GM18507 (cell line): ENCODE data around the gene ST3GAL4.

Source experiments
- DNase-seq: peaks from one replicate; pipeline ENCODE4 v3.0.0; 2011; ENCODE audit warnings: low read depth; ENCODE audit not compliant: insufficient read length; ENCODE audit errors: extremely low spot score
- FAIRE-seq: peaks from 2 replicates; lab custom pipeline; 2011; peaks lifted over from hg19 to GRCh38; lab: Jason Lieb, UNC

The ST3GAL4 gene

DNA sequence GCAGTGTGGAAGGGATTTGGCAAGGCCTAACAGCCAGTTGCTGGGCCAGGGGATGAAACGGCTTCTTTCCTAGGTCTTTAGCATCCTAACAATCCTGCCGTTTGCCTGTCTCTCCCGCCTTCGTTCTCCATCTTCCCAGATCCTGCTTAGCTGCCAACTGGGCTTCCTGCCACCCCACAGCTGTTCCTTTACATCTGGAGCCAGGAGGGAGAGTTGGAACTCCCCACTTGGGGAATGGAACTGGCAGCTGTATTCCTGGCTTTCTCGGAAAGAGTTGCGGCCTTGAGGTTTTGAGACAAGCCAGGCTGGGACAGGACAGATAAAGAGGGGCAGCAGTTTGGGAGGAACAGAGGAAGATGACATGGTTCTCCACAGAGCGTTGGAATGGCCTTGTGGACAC, 59.6 kb downstream of the ST3GAL4 start:
- FAIRE-seq (no peak), DNase-seq (no peak)

DNA sequence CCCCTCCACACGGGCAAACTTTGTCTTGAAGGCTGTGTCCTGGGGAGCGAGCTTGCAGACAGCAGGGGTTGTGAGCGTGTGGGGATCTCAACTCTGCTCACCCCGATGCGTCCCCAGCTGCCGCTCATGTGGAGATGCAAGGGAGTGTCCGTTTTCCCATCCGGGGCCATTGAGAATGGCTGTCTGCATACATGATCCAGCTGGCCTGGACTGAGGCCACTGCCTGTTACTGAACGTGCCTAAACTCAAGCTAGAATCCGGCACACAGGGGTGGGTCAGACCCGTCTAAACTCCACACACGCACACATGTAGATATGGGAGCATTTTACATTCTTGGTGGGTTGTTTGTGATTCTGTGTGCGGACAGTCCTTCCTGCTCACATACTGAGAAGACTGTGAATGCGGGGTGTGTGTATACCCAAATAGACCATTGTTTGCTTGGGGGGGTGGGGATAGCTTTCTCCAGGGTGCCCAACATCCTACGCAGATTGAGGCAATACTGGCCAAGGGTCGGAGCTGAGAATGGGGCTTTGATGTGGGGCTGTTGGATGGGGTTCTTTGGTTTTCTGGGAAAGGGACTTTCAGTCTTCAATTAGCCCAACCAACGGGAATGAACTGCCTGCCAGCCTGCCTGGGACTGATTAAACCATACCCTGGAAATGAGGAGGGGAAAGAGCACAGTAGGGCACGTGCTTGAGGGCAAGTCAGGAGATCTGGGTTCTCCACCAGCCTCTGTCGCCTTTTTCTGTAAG, 60.4 kb downstream of the ST3GAL4 start:
- DNase-seq (no peak), FAIRE-seq (no peak)

DNA sequence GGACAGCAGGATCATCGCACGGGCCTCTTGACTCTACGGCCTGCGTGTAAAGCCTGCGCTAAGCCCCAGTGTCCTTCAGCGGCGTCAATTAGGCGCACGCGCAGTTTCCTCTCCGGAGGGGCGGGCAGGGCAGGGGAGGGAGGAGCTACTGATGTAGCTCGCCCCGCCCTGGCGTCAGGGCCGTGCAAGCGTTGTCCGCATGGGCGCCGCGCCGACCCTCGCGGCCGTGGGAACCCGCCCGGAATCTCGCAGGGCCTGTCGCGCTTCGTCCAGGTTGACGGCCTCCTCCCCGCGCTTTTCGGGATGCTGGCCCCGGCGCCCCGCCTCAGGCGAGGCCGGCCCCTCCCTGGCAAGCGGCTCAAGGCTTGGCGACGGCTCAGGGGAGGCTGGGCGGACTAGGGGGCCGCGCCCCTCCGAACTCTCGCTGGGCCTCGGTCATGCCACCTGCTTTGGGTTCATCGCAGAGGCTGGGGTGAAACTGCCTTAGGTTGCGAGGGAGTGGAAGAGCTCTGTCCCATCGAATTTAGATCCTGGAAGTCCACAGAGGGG, 61.1 kb downstream of the ST3GAL4 start:
- DNase-seq (peak; percentile 84), FAIRE-seq (peak; percentile 69)

DNA sequence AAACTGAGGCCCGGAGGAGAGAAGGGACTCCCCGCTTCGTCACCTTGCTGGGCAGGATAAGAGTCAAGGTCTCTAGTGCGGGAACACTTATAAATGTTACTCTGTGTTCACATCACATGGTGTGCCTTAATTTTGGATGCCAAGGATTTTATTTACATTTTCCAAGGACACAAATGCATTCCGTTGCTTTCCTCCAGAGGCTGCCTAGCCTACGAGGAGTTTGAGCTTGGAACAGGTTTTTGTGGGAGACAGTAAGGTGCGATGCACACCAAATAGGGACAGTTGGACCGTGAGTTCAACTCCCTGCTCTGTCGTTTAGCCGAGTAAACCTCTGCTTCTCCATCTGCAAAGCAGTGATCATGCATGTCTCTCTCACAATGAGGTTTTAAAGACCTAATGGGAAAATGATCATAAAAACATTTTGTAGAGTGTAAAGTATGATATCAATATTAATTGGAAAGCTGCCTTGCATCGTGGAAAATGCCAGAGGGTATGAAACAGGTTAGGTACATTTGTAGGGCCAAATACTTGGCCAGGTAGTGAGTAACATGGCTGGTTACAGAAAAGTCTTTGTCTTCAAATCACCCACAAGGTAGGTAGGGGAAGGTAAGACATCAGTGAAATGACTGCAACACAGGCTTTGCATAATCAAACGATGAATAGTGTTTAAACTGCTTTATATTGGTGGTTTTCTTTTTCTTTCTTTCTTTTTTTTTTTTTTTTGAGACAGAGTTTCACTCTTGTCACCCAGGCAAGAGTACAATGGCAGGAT, 61.8 kb downstream of the ST3GAL4 start:
- DNase-seq (no peak), FAIRE-seq (no peak)

DNA sequence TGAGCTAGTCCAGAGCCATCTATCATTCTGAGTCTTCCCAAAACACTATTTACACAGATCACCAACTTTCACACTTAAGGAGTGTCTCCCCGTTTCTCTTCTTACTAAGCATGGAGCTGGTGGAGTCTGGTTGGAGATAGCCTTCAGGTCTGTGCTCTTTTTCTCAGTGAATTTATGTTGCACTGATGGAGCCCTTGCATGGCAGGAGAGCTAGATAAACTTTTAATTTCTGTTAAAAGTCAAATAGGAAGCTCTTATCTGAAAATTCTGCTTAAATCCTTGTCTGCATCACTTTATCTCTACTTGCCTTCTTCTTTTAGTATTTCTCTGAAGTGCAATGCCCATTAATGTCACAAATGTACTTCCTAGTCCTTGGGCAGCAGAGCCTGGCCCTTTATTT, 63.4 kb downstream of the ST3GAL4 start:
- no peak for FAIRE-seq
- no peak for DNase-seq

DNA sequence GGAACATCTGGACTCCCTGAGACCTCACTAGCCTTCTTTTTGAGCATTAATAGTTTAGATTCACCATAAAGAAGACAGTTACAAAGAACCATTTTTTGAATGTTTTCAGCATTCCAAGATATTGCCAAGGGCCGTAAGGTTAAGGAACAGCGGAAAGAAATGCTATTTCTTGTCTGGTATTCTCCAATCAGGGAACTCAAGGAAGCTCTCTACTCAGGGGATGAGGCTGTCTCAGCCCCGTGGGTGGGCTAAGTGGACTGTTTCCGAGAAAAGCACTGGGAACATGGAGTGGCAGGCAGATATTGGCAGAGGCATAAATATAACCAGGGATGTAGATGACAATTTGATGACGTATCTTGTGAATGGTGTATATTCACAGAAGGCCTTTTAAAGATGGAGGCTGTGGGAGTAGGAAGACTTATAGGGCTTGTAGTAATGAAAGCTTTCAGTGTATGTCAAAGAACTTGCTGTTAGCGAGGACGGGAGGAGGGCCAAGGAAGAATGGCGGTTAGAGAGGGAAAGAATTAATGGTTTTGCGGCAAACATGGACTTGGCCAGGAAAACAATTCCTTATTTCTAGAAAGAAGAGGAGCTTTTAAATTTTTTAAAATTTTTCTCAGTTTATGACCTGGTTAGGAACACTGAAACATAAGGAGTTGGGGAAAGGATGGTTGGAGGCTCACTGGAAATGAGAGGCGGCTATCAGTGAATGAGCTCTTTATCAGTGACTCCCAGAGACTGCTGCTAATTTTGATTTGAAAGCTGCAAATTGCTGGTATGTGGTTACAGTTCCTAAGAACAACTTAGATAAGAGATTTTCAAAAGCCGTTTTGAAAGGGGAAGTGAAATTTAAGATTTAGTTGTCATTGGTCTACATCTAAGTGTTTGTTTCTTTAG, 64.6 kb downstream of the ST3GAL4 start:
- DNase-seq, result peak; percentile 50
- peak; percentile 85 for FAIRE-seq

DNA sequence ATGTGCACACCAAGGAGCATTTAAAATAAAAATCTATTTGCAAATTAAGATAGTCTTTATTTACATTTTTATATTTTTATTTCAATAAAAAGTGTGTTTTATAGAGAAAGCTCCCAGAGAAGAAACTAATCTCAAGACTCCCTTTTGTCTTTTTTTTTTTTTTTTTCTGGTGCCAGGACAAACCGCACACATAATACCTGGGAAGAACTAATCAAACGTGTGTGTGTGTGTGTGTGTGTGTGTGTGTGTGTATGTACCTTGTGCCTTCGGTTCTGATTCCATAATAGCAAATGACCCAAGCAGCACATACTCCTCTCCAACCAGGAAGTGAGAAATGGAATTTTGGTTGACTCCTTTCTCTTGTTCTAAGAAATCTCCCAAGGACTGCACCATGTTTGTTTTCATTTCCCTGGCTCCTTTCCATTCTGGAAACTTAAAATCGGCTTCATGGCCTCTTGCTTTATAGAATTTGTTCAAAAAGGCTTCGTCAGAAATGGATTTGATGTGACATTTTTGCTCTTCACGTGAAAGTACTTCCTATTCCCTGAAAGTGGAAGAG, 65.3 kb downstream of the ST3GAL4 start:
- peak; percentile 38 for FAIRE-seq
- DNase-seq, result no peak

DNA sequence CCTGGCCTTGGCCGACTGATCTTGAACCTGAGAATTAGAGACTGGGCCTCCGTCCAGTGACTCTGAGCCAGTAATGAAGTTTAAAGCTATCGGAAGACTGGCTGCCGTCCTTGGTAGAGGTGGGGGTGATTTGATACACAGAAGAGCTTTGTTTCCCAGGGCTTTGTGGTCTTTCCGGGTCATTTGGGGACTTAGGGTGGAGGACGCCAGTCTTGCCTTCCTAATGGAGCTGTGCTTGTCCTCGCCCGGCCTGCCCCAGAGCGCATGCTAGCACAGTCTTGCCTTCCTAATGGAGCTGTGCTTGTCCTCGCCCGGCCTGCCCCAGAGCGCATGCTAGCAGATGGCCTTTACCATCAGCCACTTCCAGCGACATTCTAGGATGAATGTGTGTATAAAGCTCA, 65.8 kb downstream of the ST3GAL4 start:
- no peak for FAIRE-seq

DNA sequence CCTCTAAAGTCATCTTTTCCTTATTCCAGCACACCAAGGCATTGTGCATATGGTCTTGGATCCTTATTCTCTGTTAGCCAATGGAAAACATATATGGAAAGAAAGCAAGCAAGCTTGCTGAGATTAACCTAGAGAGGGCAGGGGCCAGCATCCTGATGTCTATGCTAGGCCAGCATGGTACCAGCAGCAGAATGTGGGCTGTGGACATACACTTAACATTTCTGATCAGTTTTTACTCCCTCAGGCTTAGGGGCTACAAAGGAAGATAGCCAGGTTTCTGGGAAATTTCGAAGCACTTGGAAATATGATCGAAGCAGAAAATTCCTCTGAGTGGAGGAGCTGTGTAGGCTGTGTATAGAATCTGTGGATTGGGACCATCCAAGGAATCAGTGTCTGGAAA, 67.0 kb downstream of the ST3GAL4 start:
- no peak for FAIRE-seq
- DNase-seq, result no peak

More for the DNA sequence above, 65.8 kb downstream of the ST3GAL4 start:
- no peak for DNase-seq

DNA sequence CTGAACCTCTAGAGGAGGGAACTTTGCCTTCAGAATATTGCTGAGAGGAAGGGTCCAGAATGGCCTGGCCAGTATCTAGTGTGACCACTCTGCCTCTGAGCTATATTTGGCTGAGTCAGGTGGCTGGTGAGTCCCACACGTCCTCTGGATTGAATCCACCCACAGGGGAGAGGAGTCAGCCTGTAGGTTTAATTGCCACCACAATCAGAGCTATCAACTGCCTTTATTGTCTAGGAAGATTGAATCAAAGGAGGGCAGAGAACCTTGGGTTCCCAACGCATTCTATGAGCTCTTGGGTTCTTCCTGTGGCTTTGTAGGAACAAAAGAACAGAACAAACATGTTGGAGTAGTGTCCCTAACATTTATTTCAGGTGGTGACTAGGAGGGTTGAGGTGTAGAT, 67.7 kb downstream of the ST3GAL4 start:
- FAIRE-seq, result no peak
- DNase-seq, result no peak

DNA sequence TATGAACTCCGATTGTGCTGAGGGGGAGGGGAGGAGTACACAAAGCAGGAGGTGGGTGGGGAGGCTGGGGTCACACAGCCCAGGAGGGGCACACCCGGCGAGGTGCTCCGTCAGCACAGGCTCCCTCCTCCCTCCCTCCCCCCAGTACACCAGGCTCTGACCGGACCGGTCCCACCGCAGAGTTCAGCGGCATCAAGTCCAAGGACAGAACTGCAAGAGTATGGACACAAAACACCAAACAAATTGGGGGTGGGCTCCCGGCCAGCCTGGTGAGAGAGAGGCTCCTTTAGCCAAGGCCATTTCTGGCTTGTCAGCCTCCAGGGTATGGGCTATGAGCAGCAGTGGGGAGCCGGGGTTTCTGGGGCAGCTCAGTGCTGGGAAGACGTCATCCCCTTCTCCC, 68.3 kb downstream of the ST3GAL4 start:
- DNase-seq, result no peak
- no peak for FAIRE-seq

DNA sequence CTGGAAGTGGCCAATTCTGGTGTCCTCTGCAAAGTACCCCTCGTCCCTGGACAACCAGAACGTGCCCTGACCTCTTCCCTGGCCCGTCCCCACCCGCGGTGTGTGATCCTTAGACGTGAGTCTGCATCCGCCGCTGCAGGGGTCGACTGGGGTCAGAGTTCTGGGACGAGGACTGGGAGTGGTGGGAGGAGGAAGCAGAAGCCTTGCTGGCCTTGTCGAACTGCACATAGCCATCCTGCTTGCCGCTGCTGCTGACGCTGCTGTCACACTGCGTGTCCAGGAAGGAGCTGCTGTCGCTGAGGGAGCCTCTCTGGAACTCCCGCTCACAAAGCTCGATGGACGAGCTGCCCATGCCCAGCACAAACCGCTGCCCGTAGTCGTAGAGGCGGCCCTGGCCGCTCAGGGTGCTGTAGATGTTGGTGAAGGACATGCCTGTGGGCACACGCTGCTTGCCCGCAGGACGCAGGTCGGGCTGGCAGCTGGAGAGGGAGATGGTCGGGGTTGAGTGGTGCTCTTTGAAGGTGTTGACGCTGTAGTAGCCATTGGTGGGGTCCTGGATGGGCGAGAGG, 69.1 kb downstream of the ST3GAL4 start:
- DNase-seq (no peak), FAIRE-seq (no peak)

DNA sequence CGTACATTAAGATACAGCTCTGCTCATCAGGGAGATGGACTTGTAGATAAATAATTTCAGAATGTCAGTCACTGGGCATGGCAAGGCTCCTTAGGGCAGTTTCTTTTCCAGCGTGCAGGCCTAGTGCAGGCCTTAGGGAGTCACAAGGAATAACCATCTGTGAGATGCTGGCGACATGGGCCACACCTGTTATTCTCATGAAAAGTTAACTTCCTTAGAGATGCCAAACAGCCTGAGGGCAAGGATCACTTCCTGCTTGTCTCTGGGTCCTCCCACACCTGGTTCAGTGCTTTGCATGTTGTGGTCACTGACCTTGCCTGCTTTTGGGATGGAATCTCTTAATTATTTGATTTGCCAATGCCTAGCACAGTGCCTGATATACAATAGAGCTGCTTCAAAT, 70.6 kb downstream of the ST3GAL4 start:
- DNase-seq, result no peak
- FAIRE-seq, result peak; percentile 24

DNA sequence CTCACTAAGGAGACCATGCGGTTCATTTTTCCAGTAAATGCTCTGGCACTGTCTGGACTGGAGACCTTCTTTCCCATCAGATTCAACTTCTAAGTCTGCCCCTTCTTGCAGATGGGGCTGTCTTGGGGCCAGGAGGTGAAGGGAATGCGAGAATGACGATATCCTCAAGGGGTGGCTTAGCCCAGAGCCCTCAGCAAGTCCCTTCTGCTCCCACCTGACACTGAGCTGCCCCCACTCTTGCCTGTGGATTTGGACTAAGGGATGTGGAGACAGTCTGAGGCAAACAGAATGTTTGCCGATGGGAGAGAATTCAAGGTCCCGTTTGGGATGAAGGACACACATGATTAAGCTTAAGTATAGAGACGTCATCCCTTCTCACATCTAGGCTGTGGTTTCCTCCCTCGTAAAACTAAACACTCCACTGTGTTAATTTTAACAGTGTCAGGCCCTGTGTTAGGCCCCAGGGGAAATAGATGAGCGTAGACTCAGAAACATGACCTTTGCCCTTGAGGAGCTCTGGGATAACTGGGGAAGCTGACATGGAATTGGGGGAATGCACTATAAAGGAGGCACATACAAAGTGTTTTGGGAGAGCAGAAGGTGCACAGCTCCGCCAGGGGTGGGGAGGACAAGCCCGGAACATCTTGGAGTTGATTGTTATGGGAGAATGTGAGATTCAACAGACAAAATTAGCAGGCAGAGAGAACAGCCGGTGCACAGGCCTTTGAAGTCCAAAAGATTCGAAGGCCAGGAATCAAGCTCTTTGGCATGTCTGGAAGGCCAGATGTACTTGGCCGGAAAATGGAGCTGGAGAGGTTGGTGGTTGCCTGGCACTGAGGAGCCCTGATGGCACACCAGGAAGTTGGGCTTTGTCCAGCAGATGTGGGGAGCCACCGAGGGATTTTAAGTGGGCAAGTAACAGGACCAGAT, 71.6 kb downstream of the ST3GAL4 start:
- FAIRE-seq, result peak; percentile 90

DNA sequence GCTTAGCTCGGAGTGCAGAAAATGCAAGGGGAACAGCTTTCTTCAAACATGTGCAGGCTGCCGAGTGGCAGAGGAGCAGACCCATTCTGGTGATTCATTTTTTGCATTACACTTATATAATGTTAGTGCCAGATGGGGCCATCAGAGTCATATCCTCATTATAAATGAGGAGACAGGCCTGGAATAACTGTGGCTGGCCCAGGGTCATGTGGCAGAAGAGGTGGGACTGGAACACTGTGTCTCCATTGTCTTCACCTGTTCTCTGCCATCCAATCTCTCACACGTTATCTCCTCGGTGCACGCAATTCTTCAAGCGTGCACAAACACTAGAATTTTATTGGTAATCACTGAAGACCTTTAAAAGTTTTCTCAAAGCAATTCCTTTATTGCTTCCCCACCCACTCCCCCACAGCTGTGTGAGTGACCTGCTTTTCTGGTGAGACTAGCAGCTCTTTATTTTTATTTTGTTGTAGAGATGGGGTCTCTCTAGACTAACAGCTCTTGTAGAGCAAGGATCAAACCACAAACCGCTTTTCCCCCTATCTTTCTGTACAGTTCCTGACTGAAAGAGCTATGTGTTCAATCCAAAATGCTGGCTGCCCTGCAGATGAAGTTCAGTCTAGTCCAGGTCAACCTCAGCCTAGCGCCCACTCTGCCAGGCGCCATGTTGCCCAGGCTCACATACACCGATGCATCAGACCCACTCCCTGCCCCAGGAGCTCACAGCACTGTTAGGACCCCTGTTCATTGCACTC, 75.3 kb downstream of the ST3GAL4 start:
- no peak for FAIRE-seq

More for the DNA sequence above, 71.6 kb downstream of the ST3GAL4 start:
- DNase-seq, result peak; percentile 39

DNA sequence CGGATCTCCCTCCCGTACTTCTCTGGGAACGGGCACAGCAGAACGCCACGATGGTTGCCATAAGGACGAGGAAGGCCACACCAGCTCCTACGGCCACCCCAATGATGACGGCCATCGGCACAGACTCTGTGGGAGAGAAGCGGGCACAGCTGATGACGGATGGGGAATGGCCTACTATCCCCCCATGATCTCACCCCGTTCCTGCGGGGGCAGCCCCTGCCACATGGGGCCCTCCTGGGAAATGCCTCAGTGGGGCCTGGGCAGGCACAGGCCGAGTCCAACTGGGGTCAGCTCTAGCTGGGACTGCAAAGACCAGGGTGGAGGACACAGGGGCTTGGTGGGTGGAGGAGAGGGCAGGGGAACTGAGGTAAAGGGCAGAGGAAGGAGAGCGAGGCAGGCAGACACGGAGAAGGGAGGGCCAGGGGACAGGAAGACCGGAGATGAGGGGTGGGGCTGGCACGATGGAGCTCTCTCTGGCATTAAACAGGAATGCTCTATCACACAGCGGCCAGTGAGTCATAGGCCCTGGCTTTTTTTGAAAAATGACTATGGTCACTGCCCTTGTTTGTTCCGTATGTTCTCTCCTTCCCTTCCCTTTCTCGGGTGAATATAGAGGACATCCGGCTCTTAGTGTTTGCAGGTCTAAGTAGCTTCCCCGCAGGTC, 76.0 kb downstream of the ST3GAL4 start:
- DNase-seq (no peak), FAIRE-seq (no peak)

More for the DNA sequence above, 75.3 kb downstream of the ST3GAL4 start:
- no peak for DNase-seq

DNA sequence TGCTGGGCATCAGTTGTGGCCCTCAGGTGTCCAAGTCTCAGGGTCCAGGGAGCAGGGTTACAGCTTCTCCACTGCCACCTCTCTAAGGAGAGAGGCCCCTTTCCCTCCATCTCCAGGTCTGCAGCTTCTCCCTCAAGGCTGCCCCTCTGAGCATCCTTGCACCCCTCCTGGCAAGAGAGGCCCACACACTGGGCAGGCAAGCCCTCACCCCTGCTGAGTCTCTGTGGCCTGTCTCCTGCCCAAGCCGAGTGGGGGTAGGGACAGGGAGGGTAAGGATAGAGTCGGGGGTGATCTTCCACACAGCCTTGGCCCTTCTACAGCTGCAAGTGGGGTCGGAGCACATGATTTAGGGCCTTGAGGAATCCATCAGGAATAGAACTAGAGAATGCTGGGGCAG, 76.6 kb downstream of the ST3GAL4 start:
- FAIRE-seq, result no peak
- no peak for DNase-seq
